SU-DHL-6 (cell line): Measurements from ENCODE around the gene ITGA1.

Experiments used
- H2AFZ ChIP-seq: fragments of 200-600 bp; sonication (generic); 2 replicates; pipeline ENCODE4 v1.6.1; 2014; ENCODE audit warnings: low read depth, mild to moderate bottlenecking, moderate library complexity, mixed read lengths, antibody characterized with exemption, low read length; ENCODE audit not compliant: severe bottlenecking
- H3F3A ChIP-seq: fragments of 200-600 bp; shearing (Covaris generic); 2 replicates; pipeline ENCODE4 v1.6.0; 2016; ENCODE audit warnings: antibody characterized with exemption, mild to moderate bottlenecking; ENCODE audit not compliant: insufficient read depth
- H3K27ac ChIP-seq: fragments of 200-600 bp; sonication (generic); 2 replicates; pipeline ENCODE4 v1.5.1; 2016; ENCODE audit warnings: low read depth, mild to moderate bottlenecking, low read length, moderate library complexity, mixed read lengths
- H3K27me3 ChIP-seq: fragments of 200-600 bp; sonication (generic), shearing (Covaris generic); 2 replicates; pipeline ENCODE4 v1.6.0; 2014; ENCODE audit warnings: mild to moderate bottlenecking, low read length
- H3K36me3 ChIP-seq: fragments of 200-600 bp; sonication (generic); 2 replicates; pipeline ENCODE4 v1.6.1; 2014; ENCODE audit warnings: mild to moderate bottlenecking, low read length, mixed read lengths
- H3K4me2 ChIP-seq: fragments of 300-600, 200-600 bp; shearing (Covaris generic), sonication (generic); 2 replicates; pipeline ENCODE4 v1.6.0; 2014; ENCODE audit warnings: low read length, low read depth, mild to moderate bottlenecking; ENCODE audit not compliant: poor library complexity, severe bottlenecking
- H3K4me3 ChIP-seq: fragments of 200-600 bp; sonication (generic); 2 replicates; pipeline ENCODE4 v1.5.1; 2014; ENCODE audit warnings: antibody characterized with exemption, low read length, mild to moderate bottlenecking, mixed read lengths; ENCODE audit not compliant: insufficient read depth, poor library complexity, severe bottlenecking
- H3K79me2 ChIP-seq: fragments of 200-600 bp; sonication (generic); 2 replicates; pipeline ENCODE4 v1.6.1; 2014; ENCODE audit warnings: mild to moderate bottlenecking, low read length, moderate library complexity; ENCODE audit not compliant: insufficient read depth
- H3K9ac ChIP-seq: fragments of 200-600 bp; sonication (generic); 2 replicates; pipeline ENCODE4 v1.7.0; 2014; ENCODE audit warnings: mild to moderate bottlenecking, low read length
- H3K9me2 ChIP-seq: fragments of 200-600 bp; sonication (generic); replicated peaks from 2 replicates; pipeline ENCODE4 v1.6.1; 2014; ENCODE audit warnings: low read length; ENCODE audit not compliant: insufficient read depth
- H3K9me3 ChIP-seq: fragments of 200-600 bp; sonication (generic); 2 replicates; pipeline ENCODE4 v1.6.1; 2014; ENCODE audit warnings: low read length, mixed read lengths; ENCODE audit not compliant: insufficient read depth
- H4K20me1 ChIP-seq: fragments of 200-600 bp; sonication (generic); 2 replicates; pipeline ENCODE4 v1.6.1; 2014; ENCODE audit warnings: low read depth, mild to moderate bottlenecking, antibody characterized with exemption, low read length, moderate library complexity, mixed read lengths
- EZH2phosphoT487 ChIP-seq: fragments of 200-600 bp; sonication (generic), shearing (Covaris generic); conservative IDR thresholded peaks from 2 replicates; pipeline ENCODE4 v1.6.1; 2018; ENCODE audit warnings: mild to moderate bottlenecking, antibody characterized with exemption, low read length, moderate library complexity, mixed read lengths
- TF ChIP-seq, protein P1 (sequence below): fragments of 200-600 bp; sonication (generic); IDR thresholded peaks from one replicate; pipeline ENCODE4 v1.5.1; 2017; ENCODE audit warnings: antibody characterized with exemption, mild to moderate bottlenecking, low read length, moderate library complexity; ENCODE audit not compliant: insufficient read depth, poor library complexity, severe bottlenecking

ITGA1 gene

DNA sequence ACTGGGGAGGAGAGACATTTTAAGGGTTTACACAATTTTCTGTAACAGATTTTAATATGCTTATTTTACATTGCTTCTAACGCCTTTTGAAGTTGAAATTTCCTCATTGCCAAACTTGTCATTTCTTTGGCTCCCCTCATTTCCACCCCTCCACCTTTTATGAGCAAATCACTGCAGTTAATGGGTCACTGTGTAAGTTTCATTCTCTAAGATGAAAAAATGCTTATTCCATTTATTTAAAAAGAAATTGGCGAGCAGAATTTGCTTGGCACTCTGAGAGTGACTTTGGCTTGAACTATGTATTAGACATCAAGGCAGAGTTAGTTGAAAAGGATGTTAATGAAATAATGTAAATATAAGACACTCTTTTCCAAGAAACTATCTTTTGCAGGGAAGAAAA lies 66.6 kb downstream of the ITGA1 start:
- H2AFZ ChIP-seq, result no peak overlapping the region
- H3K27ac ChIP-seq, result no peak overlapping the region
- no peaks in the 10 kb centered on the region for H4K20me1 ChIP-seq
- no peaks in the 10 kb centered on the region for H3F3A ChIP-seq
- H3K9me2 ChIP-seq, result no peaks in the 10 kb centered on the region
- TF ChIP-seq EZH2phosphoT487, result no peak
- TF ChIP-seq, protein P1, sequence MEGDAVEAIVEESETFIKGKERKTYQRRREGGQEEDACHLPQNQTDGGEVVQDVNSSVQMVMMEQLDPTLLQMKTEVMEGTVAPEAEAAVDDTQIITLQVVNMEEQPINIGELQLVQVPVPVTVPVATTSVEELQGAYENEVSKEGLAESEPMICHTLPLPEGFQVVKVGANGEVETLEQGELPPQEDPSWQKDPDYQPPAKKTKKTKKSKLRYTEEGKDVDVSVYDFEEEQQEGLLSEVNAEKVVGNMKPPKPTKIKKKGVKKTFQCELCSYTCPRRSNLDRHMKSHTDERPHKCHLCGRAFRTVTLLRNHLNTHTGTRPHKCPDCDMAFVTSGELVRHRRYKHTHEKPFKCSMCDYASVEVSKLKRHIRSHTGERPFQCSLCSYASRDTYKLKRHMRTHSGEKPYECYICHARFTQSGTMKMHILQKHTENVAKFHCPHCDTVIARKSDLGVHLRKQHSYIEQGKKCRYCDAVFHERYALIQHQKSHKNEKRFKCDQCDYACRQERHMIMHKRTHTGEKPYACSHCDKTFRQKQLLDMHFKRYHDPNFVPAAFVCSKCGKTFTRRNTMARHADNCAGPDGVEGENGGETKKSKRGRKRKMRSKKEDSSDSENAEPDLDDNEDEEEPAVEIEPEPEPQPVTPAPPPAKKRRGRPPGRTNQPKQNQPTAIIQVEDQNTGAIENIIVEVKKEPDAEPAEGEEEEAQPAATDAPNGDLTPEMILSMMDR, result no peak
- H3K4me3 ChIP-seq, result no peak overlapping the region
- H3K9me3 ChIP-seq, result no peaks in the 10 kb centered on the region
- H3K9ac ChIP-seq, result no peak overlapping the region
- no peaks in the 10 kb centered on the region for H3K79me2 ChIP-seq
- no peaks in the 10 kb centered on the region for H3K36me3 ChIP-seq
- no peak overlapping the region for H3K4me2 ChIP-seq
- no peaks in the 10 kb centered on the region for H3K27me3 ChIP-seq

DNA sequence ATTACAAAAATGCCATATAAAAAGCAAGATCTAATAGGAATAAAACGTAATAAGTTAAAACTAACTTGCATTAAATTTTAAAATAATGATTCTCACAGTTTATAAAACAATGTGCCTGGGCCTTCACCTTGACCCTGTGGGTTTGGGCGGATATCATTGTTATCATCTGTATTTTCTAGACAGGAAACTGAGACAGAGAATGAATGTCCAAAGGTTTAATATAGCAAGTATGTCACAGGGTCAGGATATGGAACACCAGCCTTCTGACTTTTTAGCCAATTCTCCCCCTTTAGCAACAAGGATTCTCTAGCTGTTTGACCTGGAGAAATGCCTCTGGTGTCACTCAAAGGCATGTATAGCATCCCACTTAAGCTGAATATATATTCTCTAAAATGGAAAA lies 67.2 kb downstream of the ITGA1 start:
- Histone ChIP-seq H3K9me2 (no peaks in the 10 kb centered on the region), H2AFZ (no peak overlapping the region), H4K20me1 (no peaks in the 10 kb centered on the region), H3K4me3 (no peak overlapping the region), H3K79me2 (no peaks in the 10 kb centered on the region), H3F3A (no peaks in the 10 kb centered on the region), H3K27me3 (no peaks in the 10 kb centered on the region), H3K36me3 (no peaks in the 10 kb centered on the region), H3K9ac (no peak overlapping the region), H3K4me2 (no peak overlapping the region), H3K27ac (no peak overlapping the region), H3K9me3 (no peaks in the 10 kb centered on the region)
- no peak for TF ChIP-seq EZH2phosphoT487

DNA sequence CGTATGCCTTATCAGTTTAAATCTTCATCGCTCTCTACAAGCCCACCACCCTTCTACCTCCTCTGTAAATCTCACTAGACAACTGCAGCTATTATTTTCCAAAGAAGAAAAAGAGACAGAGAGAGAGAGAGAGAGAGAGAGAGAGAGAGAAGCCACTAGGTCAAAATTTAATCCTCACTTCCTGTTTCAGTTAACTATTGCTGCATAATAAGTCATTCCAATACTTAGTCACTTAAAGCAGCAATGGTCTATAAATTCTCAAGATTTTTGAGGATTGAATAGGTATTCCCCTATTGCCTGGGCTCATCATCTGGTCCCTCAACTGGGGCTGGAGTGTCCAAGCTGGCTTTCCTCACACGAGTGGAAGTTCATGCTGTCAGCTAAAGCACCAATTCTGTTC lies 68.8 kb downstream of the ITGA1 start:
- Histone ChIP-seq H3K79me2 (no peaks in the 10 kb centered on the region), H3F3A (no peaks in the 10 kb centered on the region), H4K20me1 (no peaks in the 10 kb centered on the region), H3K4me2 (no peak overlapping the region), H3K9me3 (no peaks in the 10 kb centered on the region), H2AFZ (no peak overlapping the region), H3K9me2 (no peaks in the 10 kb centered on the region), H3K4me3 (no peak overlapping the region), H3K9ac (no peak overlapping the region), H3K27me3 (no peaks in the 10 kb centered on the region), H3K27ac (no peak overlapping the region), H3K36me3 (no peaks in the 10 kb centered on the region)
- no peak for TF ChIP-seq EZH2phosphoT487
- TF ChIP-seq, protein P1, result no peak

DNA sequence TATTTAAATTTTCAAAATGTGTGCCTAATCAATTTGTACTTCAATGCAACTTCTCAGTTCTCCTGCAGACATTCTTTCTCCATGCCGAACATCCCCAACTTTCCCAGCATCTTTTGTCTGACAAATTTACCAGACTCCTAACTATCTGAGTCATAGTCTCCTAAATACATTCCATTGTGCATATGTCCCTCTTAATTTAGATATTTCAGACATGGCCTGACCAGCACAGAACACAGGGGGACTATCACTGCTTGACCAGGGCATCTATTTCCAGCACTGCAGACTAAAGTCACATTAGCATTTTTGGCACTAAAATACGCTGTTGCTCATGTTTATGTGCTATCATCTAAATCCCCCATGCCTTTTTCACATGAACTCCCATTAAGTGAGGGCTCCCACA lies 71.9 kb downstream of the ITGA1 start:
- no peak overlapping the region for H3K27ac ChIP-seq

More for the DNA sequence above, 71.9 kb downstream of the ITGA1 start:
- TF ChIP-seq, protein P1, result no peak
- Histone ChIP-seq H3F3A (no peaks in the 10 kb centered on the region), H3K9ac (no peak overlapping the region), H3K27me3 (no peaks in the 10 kb centered on the region), H4K20me1 (no peaks in the 10 kb centered on the region), H3K4me3 (no peak overlapping the region), H3K36me3 (no peaks in the 10 kb centered on the region), H3K9me3 (no peaks in the 10 kb centered on the region), H2AFZ (no peak overlapping the region), H3K4me2 (no peak overlapping the region), H3K79me2 (no peaks in the 10 kb centered on the region), H3K9me2 (no peaks in the 10 kb centered on the region)
